Neural progenitor cell (in vitro differentiated cells): ENCODE results near the gene TMEM217. TPM values are rescaled to one million over a fixed set of nuclear protein-coding genes. Genes with fewer than 3 reads are reported as not detected.

ENCODE experiments used
- DNase-seq: peaks from one replicate; pipeline ENCODE4 v3.0.0-alpha.2; 2016; ENCODE audit warnings: low spot score
- H2AFZ ChIP-seq: fragments of 200-600 bp; sonication (generic); replicated peaks from 2 replicates; pipeline ENCODE4 v1.6.1; 2016; ENCODE audit warnings: antibody characterized with exemption
- H3F3A ChIP-seq: fragments of 200-600 bp; sonication (generic); 2 replicates; pipeline ENCODE4 v1.6.1; 2016; ENCODE audit warnings: antibody characterized with exemption, low read depth
- H3K27ac ChIP-seq: fragments of 200-600 bp; sonication (generic); 2 replicates; pipeline ENCODE4 v1.5.1; 2016; ENCODE audit warnings: mild to moderate bottlenecking
- H3K27me3 ChIP-seq: fragments of 200-600 bp; sonication (generic); 2 replicates; pipeline ENCODE4 v1.6.1; 2016; ENCODE audit warnings: mild to moderate bottlenecking, moderate library complexity
- H3K36me3 ChIP-seq: fragments of 200-600 bp; sonication (generic); 2 replicates; pipeline ENCODE4 v1.5.1; 2016
- H3K4me1 ChIP-seq: fragments of 200-600 bp; sonication (generic); 2 replicates; pipeline ENCODE4 v1.6.1; 2016; ENCODE audit warnings: mixed run types
- H3K4me2 ChIP-seq: fragments of 200-600 bp; sonication (generic); 2 replicates; pipeline ENCODE4 v1.6.1; 2016
- H3K4me3 ChIP-seq: fragments of 200-600 bp; sonication (generic); 2 replicates; pipeline ENCODE4 v1.5.1; 2016
- H3K79me2 ChIP-seq: fragments of 200-600 bp; sonication (generic); 2 replicates; pipeline ENCODE4 v1.6.1; 2016; ENCODE audit warnings: low read depth
- H3K9ac ChIP-seq: fragments of 200-600 bp; sonication (generic); 2 replicates; pipeline ENCODE4 v1.6.1; 2016
- H3K9me3 ChIP-seq: fragments of 200-600 bp; sonication (generic); 2 replicates; pipeline ENCODE4 v1.5.1; 2016; ENCODE audit warnings: low read depth
- H4K20me1 ChIP-seq: fragments of 200-600 bp; sonication (generic); 2 replicates; pipeline ENCODE4 v1.6.1; 2016; ENCODE audit warnings: low read depth
- H3K27ac Mint-ChIP-seq: 3 replicates; pipeline ENCODE4 v1.8.0; 2021; ENCODE audit warnings: mixed read lengths
- H3K27me3 Mint-ChIP-seq: 2 replicates; pipeline ENCODE4 v1.8.0; 2022; ENCODE audit warnings: low read depth, mild to moderate bottlenecking, inconsistent platforms, moderate library complexity, mixed read lengths; ENCODE audit not compliant: insufficient read depth
- H3K36me3 Mint-ChIP-seq: 3 replicates; pipeline ENCODE4 v1.8.0; 2021; ENCODE audit warnings: mixed read lengths
- H3K4me1 Mint-ChIP-seq: 3 replicates; pipeline ENCODE4 v1.8.0; 2021; ENCODE audit warnings: mixed read lengths
- H3K4me3 Mint-ChIP-seq: 3 replicates; pipeline ENCODE4 v1.8.0; 2021; ENCODE audit warnings: mild to moderate bottlenecking, moderate library complexity, mixed read lengths
- H3K9me3 Mint-ChIP-seq: 3 replicates; pipeline ENCODE4 v1.8.0; 2020; ENCODE audit warnings: mixed read lengths
- CTCF ChIP-seq: fragments of 200-600 bp; sonication (generic); IDR thresholded peaks from 2 replicates; pipeline ENCODE4 v1.5.1; 2017; ENCODE audit warnings: antibody characterized with exemption, mild to moderate bottlenecking
- EZH2 ChIP-seq: fragments of 200-600 bp; sonication (generic); IDR thresholded peaks from 2 replicates; pipeline ENCODE4 v1.6.1; 2017; ENCODE audit warnings: antibody characterized with exemption, mild to moderate bottlenecking, moderate library complexity
- EZH2phosphoT487 ChIP-seq: fragments of 200-600 bp; sonication (generic); IDR thresholded peaks from 2 replicates; pipeline ENCODE4 v1.6.1; 2017; ENCODE audit warnings: antibody characterized with exemption
- total RNA-seq: library from RNA; depleted of rRNA; stranded (reverse); fragments of >200 nt; gene quantifications from 2 replicates; pipeline ENCODE4 v1.2.3, GENCODE V29; 2015; ENCODE audit warnings: low replicate concordance

TMEM217 gene
- total RNA-seq, 1 donor from 2014 or later: not detected

- DNase-seq: no peak
- H3K36me3 Mint-ChIP-seq: no peaks in the 10 kb centered on the region
These were observed 24.4 kb downstream of the TMEM217 start for GRCh38 chr6:37233541-37233940.

GRCh38 chr6:37232430-37233017 lies 25.4 kb downstream of the TMEM217 start:
- Histone ChIP-seq H3K9ac (no peak overlapping the region), H2AFZ (no peak overlapping the region), H4K20me1 (no peaks in the 10 kb centered on the region), H3K27me3 (no peaks in the 10 kb centered on the region), H3K9me3 (no peaks in the 10 kb centered on the region), H3K4me1 (no peaks in the 10 kb centered on the region), H3F3A (no peaks in the 10 kb centered on the region), H3K79me2 (no peaks in the 10 kb centered on the region), H3K27ac (no peak overlapping the region), H3K36me3 (no peaks in the 10 kb centered on the region), H3K4me3 (no peak overlapping the region), H3K4me2 (no peak overlapping the region)
- no peaks in the 10 kb centered on the region for H3K36me3 Mint-ChIP-seq
- H3K4me1 Mint-ChIP-seq: peaks cover 9% of the 10 kb centered on the region
- DNase-seq: no peak
- H3K4me3 Mint-ChIP-seq: no peak overlapping the region
- peaks cover 2% of the 10 kb centered on the region for H3K27me3 Mint-ChIP-seq
- no peak for TF ChIP-seq CTCF
- TF ChIP-seq EZH2phosphoT487: no peak
- TF ChIP-seq EZH2: no peak
- peaks cover 2% of the 10 kb centered on the region for H3K9me3 Mint-ChIP-seq
- H3K27ac Mint-ChIP-seq: no peak overlapping the region

More at GRCh38 chr6:37233541-37233940, 24.4 kb downstream of the TMEM217 start:
- Histone ChIP-seq H3K27ac (no peak overlapping the region), H2AFZ (no peak overlapping the region), H3K9me3 (no peaks in the 10 kb centered on the region), H3K4me1 (no peaks in the 10 kb centered on the region), H3K4me2 (no peak overlapping the region), H3K9ac (no peak overlapping the region), H3K4me3 (no peak overlapping the region), H3F3A (no peaks in the 10 kb centered on the region), H3K27me3 (no peaks in the 10 kb centered on the region), H3K79me2 (no peaks in the 10 kb centered on the region), H3K36me3 (no peaks in the 10 kb centered on the region), H4K20me1 (no peaks in the 10 kb centered on the region)
- H3K4me1 Mint-ChIP-seq: peaks cover 11% of the 10 kb centered on the region
- H3K9me3 Mint-ChIP-seq: peaks cover 2% of the 10 kb centered on the region
- TF ChIP-seq EZH2 (no peak), EZH2phosphoT487 (no peak), CTCF (no peak)
- H3K27me3 Mint-ChIP-seq: peaks cover 2% of the 10 kb centered on the region
- H3K27ac Mint-ChIP-seq: no peak overlapping the region
- no peak overlapping the region for H3K4me3 Mint-ChIP-seq

GRCh38 chr6:37230104-37230503 lies 27.8 kb downstream of the TMEM217 start:
- Histone ChIP-seq H3F3A (no peaks in the 10 kb centered on the region), H3K9me3 (no peaks in the 10 kb centered on the region), H3K4me2 (no peak overlapping the region), H4K20me1 (no peaks in the 10 kb centered on the region), H3K27me3 (no peaks in the 10 kb centered on the region), H3K79me2 (no peaks in the 10 kb centered on the region), H3K4me1 (no peaks in the 10 kb centered on the region), H2AFZ (peak overlapping the region; percentile 31), H3K4me3 (no peak overlapping the region), H3K9ac (no peak overlapping the region), H3K36me3 (no peaks in the 10 kb centered on the region), H3K27ac (peak overlapping the region; percentile 31)
- H3K4me1 Mint-ChIP-seq: no peaks in the 10 kb centered on the region
- H3K4me3 Mint-ChIP-seq: no peak overlapping the region
- DNase-seq: no peak
- H3K27me3 Mint-ChIP-seq: peaks cover 6% of the 10 kb centered on the region
- no peak for TF ChIP-seq EZH2
- TF ChIP-seq EZH2phosphoT487: no peak
- TF ChIP-seq CTCF: no peak
- H3K9me3 Mint-ChIP-seq: no peaks in the 10 kb centered on the region
- H3K36me3 Mint-ChIP-seq: no peaks in the 10 kb centered on the region
- H3K27ac Mint-ChIP-seq: no peak overlapping the region
